Transverse colon (tissue), 4 donors: ENCODE measurements around the gene GRIP1. TPM values are rescaled to one million over a fixed set of nuclear protein-coding genes. Genes with fewer than 3 reads are reported as not detected.

ENCODE experiments used
- DNase-seq: peaks from one replicate; pipeline ENCODE4 v3.0.0-alpha.2; 2019
- H3K27ac ChIP-seq, 4 donors: fragments of 200-600 bp; sonication (generic); 2 replicates each; pipeline ENCODE4 v1.5.1; 2016 to 2018; ENCODE audit warnings: inconsistent platforms in 4 of 4
- H3K27me3 ChIP-seq: fragments of 200-600 bp; sonication (generic); 2 replicates; pipeline ENCODE4 v1.5.1; 2017; ENCODE audit warnings: inconsistent platforms
- H3K36me3 ChIP-seq, 4 donors: fragments of 200-600 bp; sonication (generic); 2 replicates each; pipeline ENCODE4 v1.5.1; 2017 to 2019; ENCODE audit warnings: inconsistent platforms in 4 of 4
- H3K4me1 ChIP-seq, 4 donors: fragments of 200-600 bp; sonication (generic); 2 replicates each; pipeline ENCODE4 v1.5.1; 2017 to 2020; ENCODE audit warnings: inconsistent platforms in 4 of 4
- H3K4me3 ChIP-seq, 4 donors: fragments of 200-600 bp; sonication (generic); 1 replicate in 1 of 4; 2 replicates in 3 of 4; pipeline versions ENCODE4 v1.5.1 to v1.6.1; 2017 to 2019; ENCODE audit warnings: inconsistent platforms in 4 of 4
- H3K9me3 ChIP-seq, 2 donors: fragments of 200-600 bp; sonication (generic); 2 replicates each; pipeline ENCODE4 v1.5.1; 2017 to 2019; ENCODE audit warnings: inconsistent platforms in 2 of 2
- EP300 ChIP-seq: sonication (generic); formaldehyde crosslinking; IDR thresholded peaks from one replicate; pipeline ENCODE4 v1.6.1; 2017; ENCODE audit warnings: antibody characterized with exemption, low read depth
- POLR2A ChIP-seq: fragments of 450-650 bp; IDR thresholded peaks from one replicate; pipeline ENCODE4 v1.6.1; 2016; ENCODE audit warnings: antibody characterized with exemption, mild to moderate bottlenecking, moderate library complexity
- POLR2AphosphoS5 ChIP-seq, 3 donors: sonication (generic); formaldehyde crosslinking; IDR thresholded peaks; one replicate each; pipeline ENCODE4 v1.6.1; 2016; ENCODE audit warnings: antibody characterized with exemption in 3 of 3
- WGBS, 2 donors: methylation state at CpG; one replicate each; pipeline ENCODE4 v1.1.5; 2018; ENCODE audit warnings: low coverage in 1 of 2; 5-methylcytosine and 5-hydroxymethylcytosine counted together
- in situ Hi-C, 4 donors: fragments of 200-750 bp; cut with MboI; loops; one replicate each; pipeline versions ENCODE4 v1.15.0 to v1.15.1; 2017; ENCODE audit warnings: low sequenced_read_pairs in 3 of 4, low pct_ligation_motif_present in 1 of 4, low pct_unique_long_range_greater_than_20kb in 1 of 4
- intact Hi-C: fragments of 100-400 bp; cut with DNase I; formaldehyde crosslinking; loops from one replicate; pipeline ENCODE4 v1.15.1; 2023; ENCODE audit warnings: low total_unique reads
- total RNA-seq, 4 donors: library from RNA; depleted of rRNA; stranded (reverse); fragments of >200 nt; gene quantifications; one replicate each; pipeline ENCODE4 v1.1.0, GENCODE V29; 2016
- TF ChIP-seq, protein P1 (sequence below), 5 experiments: fragments of 200-600 bp in 3 of 5; fragments of 450-650 bp in 2 of 5; sonication (generic) in 3 of 5; IDR thresholded peaks; 1 replicate in 2 of 5; 2 replicates in 3 of 5; pipeline ENCODE4 v1.5.1; 2016 to 2017; ENCODE audit warnings: antibody characterized with exemption in 5 of 5, inconsistent platforms in 3 of 5, mild to moderate bottlenecking in 2 of 5, moderate library complexity in 1 of 5

Gene GRIP1
- total RNA-seq, 4 donors from 2014 or later = 4.4 to 9.0 (median 8.2) TPM

DNA sequence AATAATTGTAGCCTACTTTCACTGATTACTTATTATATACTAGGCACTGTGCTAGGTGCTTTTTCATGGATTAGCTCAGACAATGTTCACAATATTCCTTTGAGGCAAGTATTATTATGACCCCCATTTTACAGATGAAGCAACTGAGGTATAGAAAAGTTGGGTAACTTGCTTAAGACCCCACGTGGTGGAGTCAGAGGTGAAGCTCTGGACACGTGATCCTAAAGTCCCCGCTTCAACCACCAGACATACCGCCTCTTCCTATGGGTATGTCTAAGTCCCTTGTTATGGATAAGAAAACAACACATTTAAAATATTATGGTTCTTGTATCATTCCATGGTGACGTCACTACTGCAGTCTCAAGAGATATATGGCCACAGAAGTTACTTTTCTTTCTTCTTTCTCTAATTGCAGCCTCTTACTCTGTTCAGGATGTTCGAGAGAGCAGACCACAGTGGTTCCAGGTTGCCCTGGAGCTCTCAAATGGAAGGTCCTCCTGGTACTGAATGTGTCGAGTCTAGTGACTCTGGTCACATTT, 218.9 kb downstream of the GRIP1 start:
- Histone ChIP-seq H3K36me3 (no peaks in the 10 kb centered on the region), H3K4me1 (no peaks in the 10 kb centered on the region), H3K9me3 (no peaks in the 10 kb centered on the region), H3K4me3 (no peak overlapping the region), H3K27ac (no peak overlapping the region), H3K27me3 (no peaks in the 10 kb centered on the region)
- in situ Hi-C loops (no loop called here), intact Hi-C loops (no loop called here)
- no peak for DNase-seq
- TF ChIP-seq POLR2A = no peak
- TF ChIP-seq EP300 = no peak
- TF ChIP-seq, protein P1, sequence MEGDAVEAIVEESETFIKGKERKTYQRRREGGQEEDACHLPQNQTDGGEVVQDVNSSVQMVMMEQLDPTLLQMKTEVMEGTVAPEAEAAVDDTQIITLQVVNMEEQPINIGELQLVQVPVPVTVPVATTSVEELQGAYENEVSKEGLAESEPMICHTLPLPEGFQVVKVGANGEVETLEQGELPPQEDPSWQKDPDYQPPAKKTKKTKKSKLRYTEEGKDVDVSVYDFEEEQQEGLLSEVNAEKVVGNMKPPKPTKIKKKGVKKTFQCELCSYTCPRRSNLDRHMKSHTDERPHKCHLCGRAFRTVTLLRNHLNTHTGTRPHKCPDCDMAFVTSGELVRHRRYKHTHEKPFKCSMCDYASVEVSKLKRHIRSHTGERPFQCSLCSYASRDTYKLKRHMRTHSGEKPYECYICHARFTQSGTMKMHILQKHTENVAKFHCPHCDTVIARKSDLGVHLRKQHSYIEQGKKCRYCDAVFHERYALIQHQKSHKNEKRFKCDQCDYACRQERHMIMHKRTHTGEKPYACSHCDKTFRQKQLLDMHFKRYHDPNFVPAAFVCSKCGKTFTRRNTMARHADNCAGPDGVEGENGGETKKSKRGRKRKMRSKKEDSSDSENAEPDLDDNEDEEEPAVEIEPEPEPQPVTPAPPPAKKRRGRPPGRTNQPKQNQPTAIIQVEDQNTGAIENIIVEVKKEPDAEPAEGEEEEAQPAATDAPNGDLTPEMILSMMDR (IDR thresholded peaks at IDR 0.05) = no peak
- no peak for TF ChIP-seq POLR2AphosphoS5 (IDR thresholded peaks at IDR 0.05)
- WGBS, 2 donors = 80 to 88% methylated on average over 4 to 7 of the region's 7 CpGs

DNA sequence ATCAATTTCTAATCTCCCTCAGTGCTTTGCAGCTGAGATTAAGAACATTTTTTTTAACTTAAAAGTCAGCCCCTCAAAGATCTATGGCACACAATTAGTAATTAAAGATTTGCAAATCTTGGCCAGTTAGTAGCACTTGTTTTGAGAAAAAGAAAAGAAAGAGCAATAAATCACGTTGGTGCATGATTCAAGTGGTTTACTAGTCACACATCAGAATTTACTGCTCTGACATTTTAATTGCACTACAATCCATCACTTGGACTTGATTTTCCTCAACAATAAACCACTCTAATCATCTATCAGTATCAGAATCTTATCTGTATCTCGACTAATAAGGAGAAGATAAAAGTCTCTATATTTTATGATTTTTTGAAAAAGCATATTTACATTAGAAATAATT, 222.3 kb downstream of the GRIP1 start:
- intact Hi-C loops = no loop called here
- Histone ChIP-seq H3K4me1 (no peaks in the 10 kb centered on the region), H3K27me3 (no peaks in the 10 kb centered on the region), H3K27ac (no peak overlapping the region), H3K36me3 (no peaks in the 10 kb centered on the region), H3K9me3 (no peaks in the 10 kb centered on the region), H3K4me3 (no peak overlapping the region)
- DNase-seq = no peak
- in situ Hi-C loops = no loop called here
- TF ChIP-seq, protein P1 (IDR thresholded peaks at IDR 0.05) = no peak
- no peak for TF ChIP-seq EP300
- TF ChIP-seq POLR2A = no peak
- TF ChIP-seq POLR2AphosphoS5 (IDR thresholded peaks at IDR 0.05) = no peak
- 12 to 18% methylated on average over 2 of the region's 2 CpGs for WGBS, 2 donors

DNA sequence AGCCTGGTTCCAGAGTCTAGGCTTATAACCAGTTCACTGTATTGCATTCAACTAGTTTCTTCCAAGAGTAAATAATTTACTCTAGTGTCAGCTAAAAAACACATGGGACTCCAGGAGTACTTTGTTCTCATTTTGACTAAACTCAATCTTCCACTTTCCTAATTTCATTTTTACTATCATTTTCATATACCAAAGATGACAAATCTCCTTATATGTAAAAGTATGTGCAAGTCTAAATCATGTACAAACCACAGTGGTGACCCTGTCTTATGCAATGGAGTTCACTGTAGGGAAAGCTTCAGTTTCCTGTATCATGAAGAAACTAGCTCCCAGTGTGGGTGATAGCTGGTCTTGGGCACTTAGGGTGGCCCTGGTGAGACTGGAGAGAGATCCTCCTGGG, 225.0 kb downstream of the GRIP1 start:
- H3K27me3 ChIP-seq = no peaks in the 10 kb centered on the region
- H3K4me1 ChIP-seq = no peaks in the 10 kb centered on the region
- H3K9me3 ChIP-seq = no peaks in the 10 kb centered on the region
- TF ChIP-seq POLR2A = no peak
- TF ChIP-seq POLR2AphosphoS5 (IDR thresholded peaks at IDR 0.05) = no peak
- TF ChIP-seq, protein P1 (IDR thresholded peaks at IDR 0.05) = no peak
- no peak for TF ChIP-seq EP300
- H3K36me3 ChIP-seq = no peaks in the 10 kb centered on the region
- in situ Hi-C loops (no loop called here), intact Hi-C loops (no loop called here)
- no peak overlapping the region for H3K4me3 ChIP-seq
- DNase-seq = no peak
- no peak overlapping the region for H3K27ac ChIP-seq

DNA sequence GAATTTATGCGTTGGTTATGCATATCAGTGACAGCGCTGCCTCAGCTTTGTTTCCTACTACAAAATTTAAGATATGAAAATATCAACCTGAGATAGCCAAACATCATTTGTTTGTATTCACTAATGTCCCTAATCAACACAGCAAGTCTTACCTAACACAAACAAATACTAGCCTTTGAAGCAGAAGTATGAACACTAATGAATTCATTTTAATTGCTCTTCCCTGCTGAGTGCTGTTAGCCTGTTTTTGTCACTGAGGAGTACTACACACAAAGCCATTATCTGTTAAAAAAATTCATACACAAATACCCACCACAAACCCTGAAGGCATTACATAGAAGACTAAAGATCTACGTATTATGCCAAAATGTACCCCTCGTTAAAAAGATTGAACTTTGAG, 225.8 kb downstream of the GRIP1 start:
- Histone ChIP-seq H3K9me3 (no peaks in the 10 kb centered on the region), H3K27me3 (no peaks in the 10 kb centered on the region), H3K4me1 (no peaks in the 10 kb centered on the region), H3K27ac (no peak overlapping the region), H3K36me3 (no peaks in the 10 kb centered on the region), H3K4me3 (no peak overlapping the region)
- 88 to 96% methylated on average over 4 of the region's 4 CpGs for WGBS, 2 donors
- intact Hi-C loops (no loop called here), in situ Hi-C loops (no loop called here)
- TF ChIP-seq POLR2A (no peak), POLR2AphosphoS5 (IDR thresholded peaks at IDR 0.05) (no peak), EP300 (no peak)
- TF ChIP-seq, protein P1 (IDR thresholded peaks at IDR 0.05) = no peak
- DNase-seq = no peak
